Epithelial cell of proximal tubule (primary cell): Measurements from ENCODE around the gene MRPL21. TPM values are rescaled to one million over a fixed set of nuclear protein-coding genes. Genes with fewer than 3 reads are reported as not detected.

Experiments
- DNase-seq: peaks from one replicate; pipeline ENCODE4 v3.0.0-alpha.2; 2011; ENCODE audit warnings: low read depth
- H3K4me3 ChIP-seq: 2 replicates; pipeline ENCODE4 v1.5.1; 2011; ENCODE audit warnings: low read depth, mild to moderate bottlenecking, low read length
- CTCF ChIP-seq: conservative IDR thresholded peaks from 2 replicates; pipeline ENCODE4 v1.5.1; 2012; ENCODE audit warnings: low read depth, mild to moderate bottlenecking, low read length
- total RNA-seq: library from RNA; depleted of rRNA; stranded (reverse); fragments of >200 nt; gene quantifications from 2 replicates; pipeline ENCODE4 v1.2.3, GENCODE V29; 2015

The MRPL21 gene
- total RNA-seq, 1 donor from 2014 or later = 80.1 TPM

DNA sequence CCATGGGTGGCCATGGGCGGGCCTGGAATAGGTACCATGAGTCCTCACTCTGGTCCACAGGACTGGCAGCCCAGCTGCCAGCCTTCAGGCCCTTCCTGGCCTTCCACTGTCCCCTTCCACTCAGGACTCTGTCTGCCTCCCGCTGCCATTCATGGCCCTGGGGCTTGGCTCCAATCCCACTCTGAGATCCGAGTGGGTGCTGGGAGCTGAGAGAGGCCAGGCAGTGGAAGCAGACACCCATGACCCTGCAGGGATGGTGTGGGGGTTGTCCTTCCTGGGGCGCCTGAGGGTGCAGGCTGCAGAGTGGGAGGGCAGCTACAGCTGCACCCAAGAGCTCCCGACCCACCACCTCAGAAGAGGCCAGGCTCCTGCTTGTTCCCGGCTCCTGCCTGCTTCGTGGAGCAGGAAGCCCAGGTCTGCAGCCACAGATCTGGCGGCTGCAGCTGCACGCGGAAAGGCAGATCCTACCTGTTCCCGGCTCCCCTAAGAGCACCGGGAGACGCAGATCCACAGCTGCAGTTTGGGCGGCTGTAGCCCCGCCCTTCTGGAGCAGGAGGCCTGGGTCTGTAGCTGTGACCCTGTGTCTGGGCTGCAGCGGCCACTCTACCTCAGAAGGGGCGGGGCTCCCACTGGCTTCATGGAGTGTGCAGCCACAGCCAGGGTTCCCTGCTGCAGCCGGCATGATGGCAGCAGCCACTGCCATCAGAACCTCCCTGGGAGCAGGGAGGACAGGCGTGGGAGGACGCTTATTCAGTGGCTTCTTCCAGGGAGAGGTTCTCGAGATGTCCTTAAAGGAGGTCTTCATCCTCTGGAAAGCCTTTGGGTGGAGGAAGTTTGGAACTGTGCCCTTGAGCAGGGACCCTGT lies 27.6 kb upstream of the MRPL21 start:
- TF ChIP-seq CTCF = no peak
- DNase-seq = no peak
- no peak overlapping the region for H3K4me3 ChIP-seq

DNA sequence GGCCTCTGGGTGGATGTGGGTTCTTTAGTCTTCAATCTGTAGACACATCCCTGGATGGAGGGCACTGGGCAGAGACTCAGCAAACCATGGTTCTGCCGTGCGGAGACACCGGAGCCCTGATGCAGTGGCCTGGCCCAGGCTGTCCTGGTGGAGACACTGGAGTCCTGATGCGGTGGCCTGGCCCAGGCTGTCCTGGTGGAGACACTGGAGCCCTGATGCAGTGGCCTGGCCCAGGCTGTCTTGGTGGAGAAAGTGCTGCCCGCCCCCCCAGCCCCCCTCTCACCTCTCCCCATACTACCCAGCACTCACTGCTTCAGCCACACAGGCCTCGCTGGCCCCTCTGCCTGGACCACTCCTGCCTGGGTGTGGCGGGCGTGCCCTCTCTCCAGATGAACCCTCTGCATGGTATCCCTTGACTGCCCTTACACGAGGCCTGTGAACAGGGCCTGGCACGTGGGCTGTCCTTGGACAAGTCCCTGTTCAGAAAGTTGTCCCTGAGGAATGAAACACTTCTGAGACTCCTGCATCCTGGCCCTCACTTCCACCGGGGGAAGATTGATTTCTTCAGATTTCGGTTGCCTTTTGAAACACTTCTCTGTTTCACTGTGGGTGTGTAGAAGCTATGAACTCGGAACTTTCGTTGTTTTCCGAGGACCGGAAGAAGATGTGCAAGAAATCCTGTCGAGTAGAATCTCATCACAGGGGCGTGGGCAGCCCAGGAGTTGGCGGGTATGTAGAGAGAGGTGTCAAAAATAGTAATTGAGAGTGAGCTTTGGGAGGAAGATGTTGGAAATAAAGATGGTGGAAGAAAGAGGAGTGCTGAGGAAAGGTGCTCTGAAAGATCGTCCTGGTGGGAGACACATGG lies 26.3 kb upstream of the MRPL21 start:
- no peak for TF ChIP-seq CTCF
- H3K4me3 ChIP-seq = no peak overlapping the region
- no peak for DNase-seq

GRCh38 chr11:68929135-68929534 lies 25.5 kb upstream of the MRPL21 start:
- no peak overlapping the region for H3K4me3 ChIP-seq
- no peak for DNase-seq
- no peak for TF ChIP-seq CTCF

DNA sequence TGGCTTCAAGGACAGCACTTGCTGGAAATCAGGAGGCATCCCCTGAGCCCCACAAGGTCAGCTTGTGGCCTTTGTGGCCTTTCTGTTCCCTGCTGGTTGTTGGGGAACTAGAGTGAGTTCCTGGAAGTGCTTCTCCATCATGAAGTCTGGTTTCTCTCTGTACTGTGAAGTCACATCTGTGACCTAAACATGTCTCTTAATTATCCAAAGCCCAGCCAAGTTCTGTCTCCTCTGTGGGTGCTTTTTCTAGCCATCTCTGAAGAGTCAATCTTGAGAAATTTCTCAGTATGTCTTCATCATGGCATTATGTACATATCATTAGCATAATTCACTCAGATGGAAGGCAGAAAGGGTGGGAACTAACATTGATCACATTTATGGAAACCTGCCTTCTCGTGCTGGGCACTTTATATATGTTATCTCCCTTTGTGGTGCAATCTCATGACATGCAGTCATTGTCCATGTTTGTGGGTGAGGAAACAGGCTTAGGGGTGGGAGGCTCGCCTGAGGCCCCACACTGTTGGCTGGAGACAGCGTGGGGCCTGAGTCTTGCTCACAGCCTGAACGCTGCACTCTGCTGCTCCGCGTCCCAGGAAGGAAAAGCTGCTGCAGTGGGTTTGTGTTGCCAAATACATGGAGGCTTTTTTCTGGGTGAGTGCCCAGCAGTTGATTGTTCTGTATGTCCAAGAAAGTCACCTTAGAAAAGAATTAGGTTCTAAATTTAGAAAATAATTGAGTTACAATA lies 24.7 kb upstream of the MRPL21 start:
- no peak for TF ChIP-seq CTCF
- no peak overlapping the region for H3K4me3 ChIP-seq

DNA sequence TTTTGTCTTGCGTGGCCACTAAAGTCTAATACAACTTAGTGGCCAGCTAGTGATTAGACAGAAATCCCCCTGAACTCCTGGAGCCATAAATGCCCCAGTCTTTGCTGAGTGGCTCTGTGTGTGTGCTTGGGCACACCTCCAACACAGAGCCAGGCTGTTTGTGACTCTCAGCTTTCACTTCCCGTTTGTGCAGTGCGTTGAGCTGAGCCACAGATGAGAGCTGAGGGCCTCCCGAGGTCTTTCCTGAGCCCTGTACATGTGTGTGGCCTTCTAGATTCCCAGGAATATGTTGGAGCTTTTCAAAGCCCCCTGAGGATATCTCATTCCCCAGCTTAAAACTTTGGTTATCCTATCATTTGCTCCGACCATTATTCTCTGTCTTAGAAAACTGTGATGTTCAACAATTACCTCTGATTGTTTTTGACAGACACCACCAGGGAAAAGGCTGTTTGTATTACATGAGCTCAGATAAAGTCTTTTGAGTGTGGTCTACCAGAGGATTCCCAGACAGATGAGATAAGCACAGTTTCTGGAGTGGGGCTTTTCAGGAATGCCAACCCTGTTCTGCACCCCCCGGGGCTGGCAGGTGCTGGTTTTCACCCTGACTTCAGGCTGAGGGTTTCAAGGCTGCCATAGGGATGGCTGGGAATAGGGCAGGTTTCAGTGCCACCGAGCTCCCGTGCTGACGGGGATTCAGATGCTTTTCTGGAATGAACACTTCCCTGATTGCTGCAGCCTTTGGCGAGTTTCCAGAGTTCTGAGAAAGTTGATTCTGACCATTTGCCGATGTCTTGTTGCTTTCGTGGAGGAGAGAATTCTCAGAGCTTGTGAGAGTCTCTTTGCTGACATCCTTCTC lies 23.9 kb upstream of the MRPL21 start:
- no peak for TF ChIP-seq CTCF
- DNase-seq = no peak
- no peak overlapping the region for H3K4me3 ChIP-seq

More for the DNA sequence above, 24.7 kb upstream of the MRPL21 start:
- no peak for DNase-seq

DNA sequence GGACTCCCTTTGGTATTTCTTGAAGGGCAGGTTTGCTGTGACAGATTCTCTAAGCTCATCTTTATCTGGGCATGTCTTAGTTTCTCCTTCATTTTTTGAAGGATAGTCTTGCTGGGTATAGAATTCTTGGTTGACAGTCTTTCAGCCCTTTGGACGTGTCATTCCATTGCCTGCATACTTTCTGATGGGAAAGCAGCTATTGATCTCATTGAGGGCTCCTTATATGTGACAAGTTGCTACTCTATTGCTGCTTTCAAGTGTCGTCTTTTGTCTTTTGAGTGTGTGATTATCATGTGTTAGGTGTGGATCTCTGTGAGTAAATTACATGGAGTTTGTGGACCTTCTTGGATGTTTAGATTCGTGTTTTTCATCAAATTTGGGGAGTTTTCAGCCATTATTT lies 22.0 kb upstream of the MRPL21 start:
- H3K4me3 ChIP-seq = no peak overlapping the region
- no peak for DNase-seq
- no peak for TF ChIP-seq CTCF
